SK-N-SH treated with all-trans-retinoic acid at 6 μM for 48 hours (cell line): ENCODE results near the gene TBC1D13.
A peak's percentile ranks its signal among the peaks of the same experiment; 100 is the strongest.
"Not testable (repeated sequence)": the region's sequence is repeated elsewhere in the genome, so short reads cannot be mapped to it uniquely, and the experiment has no call there.

ENCODE experiments used
- ATAC-seq: fragments of 200-7000 bp; cut with Tn5 transposase; 3 replicates; pipeline ENCODE4 v1.9.1; 2020; ENCODE audit warnings: mild to moderate bottlenecking, moderate library complexity
- BACH2 ChIP-seq: fragments of 250-450 bp; sonication (Bioruptor Pico); IDR thresholded peaks from 2 replicates; pipeline ENCODE4 v1.9.0; 2021; ENCODE audit warnings: mild to moderate bottlenecking, borderline replicate concordance
- GLIS3 ChIP-seq: fragments of 250-450 bp; sonication (Bioruptor Pico); IDR thresholded peaks from 2 replicates; pipeline ENCODE4 v1.5.0; 2020; ENCODE audit warnings: mild to moderate bottlenecking, moderate library complexity
- ISL1 ChIP-seq: fragments of 250-450 bp; sonication (Bioruptor Pico); IDR thresholded peaks from 2 replicates; pipeline ENCODE4 v2.1.2; 2022; ENCODE audit warnings: mild to moderate bottlenecking, moderate library complexity
- OSR1 ChIP-seq: fragments of 250-450 bp; sonication (Bioruptor Pico); IDR thresholded peaks from 2 replicates; pipeline ENCODE4 v1.8.0; 2022; ENCODE audit warnings: moderate library complexity, mild to moderate bottlenecking, inconsistent platforms
- PPARA ChIP-seq: fragments of 250-450 bp; sonication (Bioruptor Pico); IDR thresholded peaks from 2 replicates; pipeline ENCODE4 v1.5.0; 2020; ENCODE audit warnings: mild to moderate bottlenecking, borderline replicate concordance
- RARB ChIP-seq: fragments of 250-450 bp; sonication (Bioruptor Pico); IDR thresholded peaks from 2 replicates; pipeline ENCODE4 v1.8.0; 2021; ENCODE audit warnings: mild to moderate bottlenecking, moderate library complexity
- TCF4 ChIP-seq: fragments of 250-450 bp; sonication (Bioruptor Pico); IDR thresholded peaks from 2 replicates; pipeline ENCODE4 v1.8.0; 2021; ENCODE audit warnings: mild to moderate bottlenecking, moderate library complexity, borderline replicate concordance
- TOX ChIP-seq: fragments of 250-450 bp; sonication (Bioruptor Pico); IDR thresholded peaks from 2 replicates; pipeline ENCODE4 v1.8.0; 2021; ENCODE audit warnings: mild to moderate bottlenecking, moderate library complexity, borderline replicate concordance
- TSHZ2 ChIP-seq: fragments of 250-450 bp; sonication (Bioruptor Pico); IDR thresholded peaks from 2 replicates; pipeline ENCODE4 v1.5.0; 2020; ENCODE audit warnings: mild to moderate bottlenecking, moderate library complexity
- ZC3H10 ChIP-seq: fragments of 250-450 bp; sonication (Bioruptor Pico); IDR thresholded peaks from 2 replicates; pipeline ENCODE4 v1.5.1; 2021; ENCODE audit warnings: mild to moderate bottlenecking, moderate library complexity
- ZFP3 ChIP-seq: fragments of 250-450 bp; sonication (Bioruptor Pico); IDR thresholded peaks from 2 replicates; pipeline ENCODE4 v1.5.0; 2020; ENCODE audit warnings: mild to moderate bottlenecking, moderate library complexity
- ZFP30 ChIP-seq: fragments of 450-650 bp; formaldehyde crosslinking; IDR thresholded peaks from 2 replicates; pipeline ENCODE4 v1.5.0; 2022; ENCODE audit warnings: mild to moderate bottlenecking, moderate library complexity
- ZNF70 ChIP-seq: fragments of 450-650 bp; formaldehyde crosslinking; IDR thresholded peaks from 2 replicates; pipeline ENCODE4 v1.5.0; 2020; ENCODE audit warnings: mild to moderate bottlenecking, moderate library complexity
- ZNF8 ChIP-seq: fragments of 450-650 bp; formaldehyde crosslinking; IDR thresholded peaks from 2 replicates; pipeline ENCODE4 v1.5.0; 2020; ENCODE audit warnings: mild to moderate bottlenecking, moderate library complexity
- TF ChIP-seq, protein P1 (sequence below): fragments of 250-450 bp; sonication (Bioruptor Pico); IDR thresholded peaks from 2 replicates; pipeline ENCODE4 v1.8.0; 2020; ENCODE audit warnings: mild to moderate bottlenecking, moderate library complexity, borderline replicate concordance
- TF ChIP-seq, protein P2 (sequence below): fragments of 250-450 bp; sonication (Bioruptor Pico); IDR thresholded peaks from 2 replicates; pipeline ENCODE4 v1.8.0; 2021; ENCODE audit warnings: low read depth, mild to moderate bottlenecking, moderate library complexity, borderline replicate concordance
- TF ChIP-seq, protein P3 (sequence below): fragments of 250-450 bp; sonication (Bioruptor Pico); IDR thresholded peaks from 2 replicates; pipeline ENCODE4 v1.5.1; 2021; ENCODE audit warnings: mild to moderate bottlenecking, moderate library complexity

TBC1D13 gene

GRCh38 chr9:128771745-128772519 lies 15.1 kb upstream of the TBC1D13 start, which contains the start of gene ZER1:
Gene ZER1 (minus strand): TSS chr9:128771927. CDS start chr9:128755565, 16,362 bp downstream.
- TF ChIP-seq, protein P1, sequence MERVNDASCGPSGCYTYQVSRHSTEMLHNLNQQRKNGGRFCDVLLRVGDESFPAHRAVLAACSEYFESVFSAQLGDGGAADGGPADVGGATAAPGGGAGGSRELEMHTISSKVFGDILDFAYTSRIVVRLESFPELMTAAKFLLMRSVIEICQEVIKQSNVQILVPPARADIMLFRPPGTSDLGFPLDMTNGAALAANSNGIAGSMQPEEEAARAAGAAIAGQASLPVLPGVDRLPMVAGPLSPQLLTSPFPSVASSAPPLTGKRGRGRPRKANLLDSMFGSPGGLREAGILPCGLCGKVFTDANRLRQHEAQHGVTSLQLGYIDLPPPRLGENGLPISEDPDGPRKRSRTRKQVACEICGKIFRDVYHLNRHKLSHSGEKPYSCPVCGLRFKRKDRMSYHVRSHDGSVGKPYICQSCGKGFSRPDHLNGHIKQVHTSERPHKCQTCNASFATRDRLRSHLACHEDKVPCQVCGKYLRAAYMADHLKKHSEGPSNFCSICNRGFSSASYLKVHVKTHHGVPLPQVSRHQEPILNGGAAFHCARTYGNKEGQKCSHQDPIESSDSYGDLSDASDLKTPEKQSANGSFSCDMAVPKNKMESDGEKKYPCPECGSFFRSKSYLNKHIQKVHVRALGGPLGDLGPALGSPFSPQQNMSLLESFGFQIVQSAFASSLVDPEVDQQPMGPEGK (CRISPR knock-in tag) = peak; percentile 86
- TF ChIP-seq ZFP3 (CRISPR knock-in tag) (peak; percentile 81), ZNF8 (CRISPR knock-in tag) (no peak), RARB (CRISPR knock-in tag) (0 out of 2 replicates have a peak, but pooled peaks have one; percentile 44)
- ATAC-seq = peak; percentile 96

GRCh38 chr9:128773049-128773448 lies 14.0 kb upstream of the TBC1D13 start:
- TF ChIP-seq, protein P2, sequence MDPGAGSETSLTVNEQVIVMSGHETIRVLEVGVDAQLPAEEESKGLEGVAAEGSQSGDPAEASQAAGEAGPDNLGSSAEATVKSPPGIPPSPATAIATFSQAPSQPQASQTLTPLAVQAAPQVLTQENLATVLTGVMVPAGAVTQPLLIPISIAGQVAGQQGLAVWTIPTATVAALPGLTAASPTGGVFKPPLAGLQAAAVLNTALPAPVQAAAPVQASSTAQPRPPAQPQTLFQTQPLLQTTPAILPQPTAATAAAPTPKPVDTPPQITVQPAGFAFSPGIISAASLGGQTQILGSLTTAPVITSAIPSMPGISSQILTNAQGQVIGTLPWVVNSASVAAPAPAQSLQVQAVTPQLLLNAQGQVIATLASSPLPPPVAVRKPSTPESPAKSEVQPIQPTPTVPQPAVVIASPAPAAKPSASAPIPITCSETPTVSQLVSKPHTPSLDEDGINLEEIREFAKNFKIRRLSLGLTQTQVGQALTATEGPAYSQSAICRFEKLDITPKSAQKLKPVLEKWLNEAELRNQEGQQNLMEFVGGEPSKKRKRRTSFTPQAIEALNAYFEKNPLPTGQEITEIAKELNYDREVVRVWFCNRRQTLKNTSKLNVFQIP (CRISPR knock-in tag) = no peak
- TF ChIP-seq, protein P3, sequence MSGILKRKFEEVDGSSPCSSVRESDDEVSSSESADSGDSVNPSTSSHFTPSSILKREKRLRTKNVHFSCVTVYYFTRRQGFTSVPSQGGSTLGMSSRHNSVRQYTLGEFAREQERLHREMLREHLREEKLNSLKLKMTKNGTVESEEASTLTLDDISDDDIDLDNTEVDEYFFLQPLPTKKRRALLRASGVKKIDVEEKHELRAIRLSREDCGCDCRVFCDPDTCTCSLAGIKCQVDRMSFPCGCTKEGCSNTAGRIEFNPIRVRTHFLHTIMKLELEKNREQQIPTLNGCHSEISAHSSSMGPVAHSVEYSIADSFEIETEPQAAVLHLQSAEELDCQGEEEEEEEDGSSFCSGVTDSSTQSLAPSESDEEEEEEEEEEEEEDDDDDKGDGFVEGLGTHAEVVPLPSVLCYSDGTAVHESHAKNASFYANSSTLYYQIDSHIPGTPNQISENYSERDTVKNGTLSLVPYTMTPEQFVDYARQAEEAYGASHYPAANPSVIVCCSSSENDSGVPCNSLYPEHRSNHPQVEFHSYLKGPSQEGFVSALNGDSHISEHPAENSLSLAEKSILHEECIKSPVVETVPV (CRISPR knock-in tag) = no peak
- TF ChIP-seq ZFP30 (CRISPR knock-in tag) (no peak), RARB (CRISPR knock-in tag) (no peak), GLIS3 (CRISPR knock-in tag) (no peak), ZC3H10 (CRISPR knock-in tag) (no peak), ZNF70 (CRISPR knock-in tag) (no peak), OSR1 (no peak), TOX (no peak), BACH2 (no peak)
- TF ChIP-seq, protein P1 (CRISPR knock-in tag) = no peak
- TF ChIP-seq, all 23 proteins: peak for 0
- ATAC-seq = no peak

GRCh38 chr9:128774804-128775203 lies 12.2 kb upstream of the TBC1D13 start:
- TF ChIP-seq TCF4 (CRISPR knock-in tag) (no peak), TSHZ2 (no peak), GLIS3 (CRISPR knock-in tag) (no peak), ISL1 (CRISPR knock-in tag) (no peak), ZC3H10 (CRISPR knock-in tag) (no peak), PPARA (no peak)
- TF ChIP-seq, protein P2 (CRISPR knock-in tag) = no peak
- TF ChIP-seq, protein P3 (CRISPR knock-in tag) = no peak
- TF ChIP-seq, protein P1 (CRISPR knock-in tag) = no peak
- ATAC-seq = no peak

DNA sequence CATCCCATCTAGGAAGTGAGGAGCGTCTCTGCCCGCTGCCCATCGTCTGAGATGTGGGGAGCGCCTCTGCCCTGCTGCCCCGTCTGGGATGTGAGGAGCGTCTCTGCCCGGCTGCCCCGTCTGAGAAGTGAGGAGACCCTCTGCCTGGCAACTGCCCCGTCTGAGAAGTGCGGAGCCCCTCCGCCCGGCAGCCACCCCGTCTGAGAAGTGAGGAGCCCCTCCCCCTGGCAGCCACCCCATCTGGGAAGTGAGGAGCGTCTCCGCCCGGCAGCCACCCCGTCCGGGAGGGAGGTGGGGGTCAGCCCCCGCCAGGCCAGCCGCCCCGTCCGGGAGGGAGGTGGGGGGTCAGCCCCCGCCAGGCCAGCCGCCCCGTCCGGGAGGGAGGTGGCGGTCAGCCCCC lies 7.0 kb upstream of the TBC1D13 start:
- ATAC-seq = not testable (repeated sequence)
